ENCODE data around the gene CNTNAP5.

The CNTNAP5 gene

GRCh38 chr2:124065636-124066035 lies 40.5 kb downstream of the CNTNAP5 start:
- no peak for DNase-seq

- no peak for DNase-seq
These were observed 41.7 kb downstream of the CNTNAP5 start for GRCh38 chr2:124066776-124067175.

- DNase-seq = no peak
These were observed 54.0 kb downstream of the CNTNAP5 start for GRCh38 chr2:124079045-124079444.

- no peak for DNase-seq
These were observed 55.4 kb downstream of the CNTNAP5 start for GRCh38 chr2:124080281-124081153.

GRCh38 chr2:124081154-124081716 lies 56.1 kb downstream of the CNTNAP5 start:
- no peak for DNase-seq

- no peak for DNase-seq
These were observed 63.5 kb downstream of the CNTNAP5 start for GRCh38 chr2:124088616-124089015.

GRCh38 chr2:124091721-124092120 lies 66.6 kb downstream of the CNTNAP5 start:
- DNase-seq = no peak

GRCh38 chr2:124092651-124093050 lies 67.6 kb downstream of the CNTNAP5 start:
- DNase-seq = no peak

GRCh38 chr2:124104914-124105313 lies 79.8 kb downstream of the CNTNAP5 start:
- no peak for DNase-seq

GRCh38 chr2:124112206-124112605 lies 87.1 kb downstream of the CNTNAP5 start:
- no peak for DNase-seq

GRCh38 chr2:124112966-124113365 lies 87.9 kb downstream of the CNTNAP5 start:
- DNase-seq = no peak

GRCh38 chr2:124120246-124120645 lies 95.2 kb downstream of the CNTNAP5 start:
- DNase-seq = no peak

- no peak for DNase-seq
These were observed 96.0 kb downstream of the CNTNAP5 start for GRCh38 chr2:124121106-124121505.

GRCh38 chr2:124121760-124122275 lies 96.7 kb downstream of the CNTNAP5 start:
- DNase-seq = no peak

GRCh38 chr2:124122340-124122739 lies 97.3 kb downstream of the CNTNAP5 start:
- DNase-seq = no peak

- DNase-seq = no peak
These were observed 106.2 kb downstream of the CNTNAP5 start for GRCh38 chr2:124131276-124131675.

GRCh38 chr2:124136110-124136509 lies 111.0 kb downstream of the CNTNAP5 start:
- DNase-seq = no peak

- DNase-seq = no peak
These were observed 113.0 kb downstream of the CNTNAP5 start for GRCh38 chr2:124138076-124138475.

GRCh38 chr2:124145982-124146381 lies 120.9 kb downstream of the CNTNAP5 start:
- DNase-seq = no peak

GRCh38 chr2:124147552-124147951 lies 122.5 kb downstream of the CNTNAP5 start:
- no peak for DNase-seq

GRCh38 chr2:124149571-124149970 lies 124.5 kb downstream of the CNTNAP5 start:
- DNase-seq = no peak

- DNase-seq = no peak
These were observed 126.6 kb downstream of the CNTNAP5 start for GRCh38 chr2:124151691-124152090.

- no peak for DNase-seq
These were observed 128.6 kb downstream of the CNTNAP5 start for GRCh38 chr2:124153713-124154112.

- DNase-seq = no peak
These were observed 134.1 kb downstream of the CNTNAP5 start for GRCh38 chr2:124159166-124159565.
